Common myeloid progenitor, CD34-positive (primary cell): ENCODE measurements around the gene SPNS1.
"Not testable (repeated sequence)": the region's sequence is repeated elsewhere in the genome, so short reads cannot be mapped to it uniquely, and the experiment has no call there.

Experiments used
- CTCF ChIA-PET: fragments of 350-600 bp; sonication (Branson Sonifier 250); formaldehyde crosslinking; loops from one replicate; lab custom pipeline; 2021; ENCODE audit warnings: antibody characterized with exemption; lab: Charles Lee
- POLR2A ChIA-PET: fragments of 350-600 bp; sonication (Branson Sonifier 250); formaldehyde crosslinking; loops from one replicate; lab custom pipeline; 2021; ENCODE audit warnings: antibody characterized with exemption; lab: Charles Lee
- DNase-seq, 3 donors: peaks; one replicate each; pipeline versions ENCODE4 v3.0.0 to v3.0.0-alpha.2; 2013
- H3K27ac ChIP-seq, 2 experiments: 1 replicate in 1 of 2; 2 replicates in 1 of 2; pipeline ENCODE4 v1.7.0; 2013; ENCODE audit warnings: inconsistent platforms in 2 of 2, low read length in 2 of 2, mild to moderate bottlenecking in 2 of 2, low read depth in 1 of 2, moderate library complexity in 1 of 2; ENCODE audit not compliant: severe bottlenecking in 2 of 2, insufficient read depth in 1 of 2, poor library complexity in 1 of 2
- H3K27me3 ChIP-seq, 5 experiments: replicated peaks in 2 of 5; 1 replicate in 3 of 5; 2 replicates in 2 of 5; pipeline versions ENCODE4 v1.6.1 to v1.7.0; 2013; ENCODE audit warnings: low read length in 4 of 5, mild to moderate bottlenecking in 2 of 5, moderate library complexity in 2 of 5, inconsistent platforms in 1 of 5; ENCODE audit not compliant: insufficient read depth in 5 of 5, control insufficient read depth in 4 of 5
- H3K36me3 ChIP-seq, 4 experiments: 1 replicate in 2 of 4; 2 replicates in 2 of 4; pipeline versions ENCODE4 v1.6.1 to v1.7.0; 2013; ENCODE audit warnings: low read length in 3 of 4, control low read depth in 1 of 4, mild to moderate bottlenecking in 1 of 4; ENCODE audit not compliant: control insufficient read depth in 4 of 4, insufficient read depth in 4 of 4
- H3K4me1 ChIP-seq, 4 experiments: 1 replicate in 3 of 4; 2 replicates in 1 of 4; pipeline versions ENCODE4 v1.6.1 to v1.7.1; 2013; ENCODE audit warnings: low read length in 3 of 4, mild to moderate bottlenecking in 3 of 4, control low read depth in 1 of 4, inconsistent platforms in 1 of 4, moderate library complexity in 1 of 4; ENCODE audit not compliant: control insufficient read depth in 4 of 4, insufficient read depth in 4 of 4; ENCODE audit errors: control extremely low read depth in 1 of 4
- H3K4me3 ChIP-seq, 7 experiments: 1 replicate in 4 of 7; 2 replicates in 3 of 7; pipeline versions ENCODE4 v1.5.1 to v1.7.0; 2013; ENCODE audit warnings: mild to moderate bottlenecking in 7 of 7, low read length in 6 of 7, moderate library complexity in 6 of 7, inconsistent platforms in 2 of 7, low read depth in 2 of 7, control low read depth in 1 of 7; ENCODE audit not compliant: insufficient read depth in 4 of 7, control insufficient read depth in 1 of 7; ENCODE audit errors: extremely low read depth in 1 of 7
- H3K9me3 ChIP-seq, 5 experiments: 1 replicate in 4 of 5; 2 replicates in 1 of 5; pipeline versions ENCODE4 v1.6.1 to v1.7.1; 2013; ENCODE audit warnings: low read length in 4 of 5, mild to moderate bottlenecking in 2 of 5, inconsistent platforms in 1 of 5, low read depth in 1 of 5, moderate library complexity in 1 of 5; ENCODE audit not compliant: control insufficient read depth in 4 of 5, insufficient read depth in 2 of 5; ENCODE audit errors: control extremely low read depth in 1 of 5
- WGBS: methylation state at CpG from one replicate; pipeline ENCODE4 v1.1.5; 2013; ENCODE audit not compliant: insufficient coverage; 5-methylcytosine and 5-hydroxymethylcytosine counted together

SPNS1 gene

DNA sequence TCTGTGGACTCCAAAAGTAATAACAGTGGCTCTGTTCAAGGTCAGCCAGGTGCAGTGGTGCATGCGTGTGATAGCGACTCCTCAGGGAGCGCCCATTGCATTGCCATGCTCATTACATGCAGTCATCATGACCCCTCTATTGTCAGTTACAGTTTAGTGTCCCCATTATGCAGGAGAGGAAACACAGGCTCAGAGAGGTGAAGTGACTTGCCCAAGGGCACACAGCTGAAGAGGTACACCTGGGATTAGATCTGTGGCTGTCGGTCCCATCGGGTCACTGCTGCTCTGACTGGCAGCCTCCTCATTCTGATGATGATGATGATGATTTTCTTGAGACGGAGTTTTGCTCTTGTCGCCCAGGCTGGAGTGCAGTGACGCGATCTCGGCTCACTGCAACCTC, 17.9 kb downstream of the SPNS1 start:
- WGBS, result 98% methylated on average over 6 of the region's 10 CpGs
- no peaks in the 10 kb centered on the region for H3K9me3 ChIP-seq
- peaks cover 0 to 4% (median under 1%) of the 10 kb centered on the region in 4 experiments for H3K36me3 ChIP-seq
- H3K4me1 ChIP-seq, result no peaks in the 10 kb centered on the region
- CTCF ChIA-PET, result no interaction called here
- POLR2A ChIA-PET, result no interaction called here
- no peak overlapping the region for H3K27ac ChIP-seq
- no peak for DNase-seq
- no peak overlapping the region for H3K4me3 ChIP-seq
- H3K27me3 ChIP-seq, result no peaks in the 10 kb centered on the region

DNA sequence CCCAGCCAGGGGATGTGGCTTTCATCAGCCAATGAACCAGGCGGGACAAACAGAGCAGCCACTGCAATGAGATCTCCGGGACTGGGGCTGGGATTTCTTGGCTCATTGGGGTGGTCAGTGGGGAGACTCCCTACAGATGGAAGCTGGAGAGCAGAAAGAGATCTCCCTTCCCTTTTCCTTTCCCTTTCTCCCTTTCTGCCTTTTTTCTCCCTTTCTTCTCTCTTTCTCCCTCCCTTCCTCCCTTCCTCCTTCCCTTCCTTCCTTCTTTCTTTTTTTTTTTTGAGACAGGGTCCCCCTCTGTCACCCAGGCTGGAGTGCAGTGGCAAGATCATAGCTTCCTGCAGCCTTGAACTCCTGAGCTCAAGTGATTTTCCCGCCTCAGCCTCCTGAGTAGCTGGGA, 24.3 kb downstream of the SPNS1 start:
- Histone ChIP-seq H3K27me3 (no peaks in the 10 kb centered on the region), H3K4me3 (no peak overlapping the region), H3K4me1 (peaks cover 0 to 5% (median 3%) of the 10 kb centered on the region in 4 experiments), H3K9me3 (no peaks in the 10 kb centered on the region), H3K36me3 (no peaks in the 10 kb centered on the region), H3K27ac (no peak overlapping the region)
- no peak for DNase-seq
- ChIA-PET CTCF (interaction anchor here (0.7 to 2.1 kb wide), 2 partner anchors 11 to 25 kb away, joined by 4 read pairs; partner anchors contain the start of gene SPNS1), POLR2A (no interaction called here)
- WGBS, result no CpG with 5 or more reads among the region's 3 CpGs

DNA sequence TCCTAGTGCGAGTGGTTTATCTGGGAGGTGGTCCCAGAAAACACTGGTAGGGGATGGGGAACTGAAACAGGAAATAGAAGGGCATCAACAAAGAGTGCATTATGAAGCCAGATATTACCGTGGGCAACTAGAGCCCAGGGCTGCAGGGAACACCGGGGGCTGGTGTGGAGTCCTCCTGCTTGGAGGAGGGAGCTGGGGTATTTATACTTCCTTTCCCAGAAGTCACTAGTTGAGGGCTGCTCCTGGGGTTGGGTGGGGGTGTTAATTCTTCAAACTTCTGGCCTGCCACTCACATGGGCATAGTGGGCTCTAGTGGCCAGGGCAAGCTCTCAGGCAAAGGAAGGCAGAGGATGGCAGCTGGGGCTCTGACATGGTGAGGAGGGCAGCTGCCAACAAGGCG, 25.0 kb downstream of the SPNS1 start:
- 60% methylated on average over 2 of the region's 4 CpGs for WGBS
- Histone ChIP-seq H3K9me3 (no peaks in the 10 kb centered on the region), H3K4me1 (peaks cover 0 to 6% (median 4%) of the 10 kb centered on the region in 4 experiments), H3K27ac (no peak overlapping the region), H3K4me3 (no peak overlapping the region), H3K36me3 (no peaks in the 10 kb centered on the region), H3K27me3 (no peaks in the 10 kb centered on the region)
- no peak for DNase-seq
- ChIA-PET CTCF (interaction anchor here (1.0 to 2.1 kb wide), 2 partner anchors 14 to 26 kb away, joined by 3 to 4 read pairs; partner anchors contain the start of genes LAT and SPNS1), POLR2A (no interaction called here)

DNA sequence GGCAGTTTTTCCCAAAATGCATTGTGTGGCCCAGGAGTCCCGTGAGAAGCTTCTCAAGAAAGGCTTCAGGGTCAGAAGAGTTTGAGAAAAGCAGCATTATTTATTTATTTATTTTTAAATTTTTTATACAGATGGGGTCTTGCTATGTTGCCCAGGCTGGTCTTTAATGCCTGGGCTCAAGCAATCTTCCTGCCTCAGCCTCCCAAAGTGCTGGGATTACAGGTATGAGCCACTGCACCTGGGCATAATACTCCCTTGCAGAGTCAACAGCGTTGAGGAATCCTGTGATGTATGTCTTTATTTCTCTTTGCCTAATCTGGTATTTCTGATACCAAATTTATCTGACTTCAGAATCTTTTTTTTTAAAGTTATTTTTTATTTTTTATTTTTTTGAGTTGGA, 25.4 kb downstream of the SPNS1 start:
- DNase-seq, result no peak
- Histone ChIP-seq H3K27me3 (no peaks in the 10 kb centered on the region), H3K36me3 (no peaks in the 10 kb centered on the region), H3K9me3 (no peaks in the 10 kb centered on the region), H3K4me3 (no peak overlapping the region), H3K4me1 (peaks cover 0 to 10% (median 5%) of the 10 kb centered on the region in 4 experiments), H3K27ac (no peak overlapping the region)
- no CpG with 5 or more reads among the region's 2 CpGs for WGBS
- ChIA-PET CTCF (interaction anchor here (1.0 to 2.1 kb wide), 2 partner anchors 15 to 26 kb away, joined by 3 to 4 read pairs; partner anchors contain the start of genes LAT and SPNS1), POLR2A (no interaction called here)

DNA sequence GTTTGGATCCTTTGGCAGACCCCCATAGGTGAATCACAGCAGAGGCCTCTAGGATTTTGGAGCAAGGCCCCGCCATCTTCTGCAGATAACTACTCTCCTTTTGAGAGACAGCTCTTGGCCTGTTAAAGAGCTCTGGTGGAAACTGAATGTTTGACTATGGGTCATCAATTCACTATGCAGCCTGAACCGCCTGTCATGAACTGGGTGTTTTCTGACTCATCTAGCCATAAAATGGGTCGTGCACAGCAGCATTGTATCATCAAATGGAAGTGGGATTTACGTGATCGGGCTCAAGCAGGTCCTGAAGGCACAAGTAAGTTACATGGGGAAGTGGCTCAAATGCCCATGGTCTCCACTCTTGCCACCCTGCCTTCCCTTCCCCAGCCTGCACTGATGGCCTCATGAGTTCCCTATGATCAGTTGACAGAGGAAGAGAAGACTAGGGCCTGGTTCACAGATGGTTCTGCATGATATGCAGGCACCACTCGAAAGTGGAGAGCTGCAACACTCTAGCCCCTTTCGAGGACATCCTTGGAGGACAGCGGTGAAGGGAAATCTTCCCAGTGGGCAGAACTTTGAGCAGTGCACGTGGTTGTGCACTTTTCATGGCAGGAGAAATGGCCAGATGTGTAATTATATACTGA, 30.0 kb downstream of the SPNS1 start:
- H3K27ac ChIP-seq, POLR2A ChIA-PET, H3K4me3 ChIP-seq, CTCF ChIA-PET, H3K36me3 ChIP-seq, H3K9me3 ChIP-seq, H3K27me3 ChIP-seq: not testable (repeated sequence)
- 53% methylated on average over 8 of the region's 9 CpGs for WGBS
- peak in 2 of 3 donors; percentile 29 to 55 for DNase-seq
- H3K4me1 ChIP-seq, result peaks cover 0 to 33% (median 27%) of the 10 kb centered on the region in 4 experiments

- Histone ChIP-seq H3K27ac (peak overlapping the region in 1 of 2 experiments; percentile 29), H3K4me1 (peaks cover 0 to 56% (median 37%) of the 10 kb centered on the region in 4 experiments), H3K36me3 (no peaks in the 10 kb centered on the region), H3K9me3 (no peaks in the 10 kb centered on the region), H3K4me3 (peak overlapping the region in 1 of 7 experiments; percentile 19), H3K27me3 (no peaks in the 10 kb centered on the region)
- DNase-seq, result peak; percentile 33 to 87 (median 83)
- WGBS, result 78% methylated on average over 7 of the region's 10 CpGs
- POLR2A ChIA-PET, result no interaction called here
- CTCF ChIA-PET, result interaction anchor here (1.5 kb wide), 1 partner anchor 24 kb away, joined by 3 read pairs; the partner anchor contains the start of gene LAT
Measured at GRCh38 chr16:29007730-29008593, 33.4 kb downstream of the SPNS1 start.
